Thymus (tissue), 11 donors: Measurements from ENCODE around the gene CHAC1. TPM values are rescaled to one million over a fixed set of nuclear protein-coding genes. Genes with fewer than 3 reads are reported as not detected.
A peak's percentile ranks its signal among the peaks of the same experiment; 100 is the strongest.

Experiments used
- DNase-seq, 9 donors: peaks; one replicate each; pipeline ENCODE4 v3.0.0-alpha.2; 2013; ENCODE audit warnings: low spot score in 9 of 9, low read depth in 6 of 9, missing footprints in 1 of 9
- H3K27ac ChIP-seq, 2 donors: one replicate each; pipeline ENCODE4 v1.5.1; 2013; ENCODE audit warnings: control low read depth in 1 of 2, low read depth in 1 of 2, low read length in 1 of 2, mild to moderate bottlenecking in 1 of 2, moderate library complexity in 1 of 2
- H3K27me3 ChIP-seq, 2 donors: one replicate each; pipeline ENCODE4 v1.5.1; 2013; ENCODE audit warnings: low read length in 1 of 2; ENCODE audit not compliant: control insufficient read depth in 2 of 2, insufficient read depth in 1 of 2
- H3K36me3 ChIP-seq, 2 donors: one replicate each; pipeline ENCODE4 v1.5.1; 2013; ENCODE audit warnings: low read length in 1 of 2, mild to moderate bottlenecking in 1 of 2, moderate library complexity in 1 of 2; ENCODE audit not compliant: control insufficient read depth in 2 of 2, insufficient read depth in 2 of 2
- H3K4me1 ChIP-seq, 2 donors: one replicate each; pipeline ENCODE4 v1.5.1; 2013; ENCODE audit warnings: low read length in 2 of 2; ENCODE audit not compliant: control insufficient read depth in 2 of 2, insufficient read depth in 2 of 2
- H3K4me3 ChIP-seq, 2 donors: one replicate each; pipeline ENCODE4 v1.5.1; 2013; ENCODE audit warnings: low read length in 2 of 2, control low read depth in 1 of 2, mild to moderate bottlenecking in 1 of 2
- H3K9me3 ChIP-seq, 2 donors: one replicate each; pipeline ENCODE4 v1.5.1; 2013; ENCODE audit warnings: low read length in 1 of 2, mild to moderate bottlenecking in 1 of 2; ENCODE audit not compliant: control insufficient read depth in 2 of 2, insufficient read depth in 1 of 2
- WGBS: extraction: QIAGEN DNeasy Blood & Tissue Kit; methylation state at CpG from one replicate; pipeline ENCODE4 v1.1.7; 2013; 5-methylcytosine and 5-hydroxymethylcytosine counted together
- polyA plus RNA-seq: library from polyadenylated mRNA; stranded (reverse); fragments of 200-250 nt; gene quantifications from one replicate; pipeline ENCODE4 v1.2.3, GENCODE V29; 2013
- total RNA-seq: library from RNA; stranded (reverse); fragments of 120-200 nt; gene quantifications from one replicate; pipeline ENCODE4 v1.2.4, GENCODE V29; 2013
- donor health status: healthy.

The CHAC1 gene
- total and polyA plus RNA-seq, 2 donors = 0.47 to 1.9 TPM

GRCh38 chr15:40928821-40929659 lies 24.2 kb upstream of the CHAC1 start, which contains the start of gene DLL4:
DLL4 (plus strand) TSS chr15:40929340; CDS start chr15:40929669, 329 bp downstream.
- Histone ChIP-seq H3K9me3 (peaks cover 0 to 14% of the 10 kb centered on the region in 2 donors), H3K36me3 (no peaks in the 10 kb centered on the region), H3K4me1 (peaks cover 51 to 87% of the 10 kb centered on the region in 2 donors), H3K27me3 (peaks cover 69 to 82% of the 10 kb centered on the region in 2 donors), H3K27ac (peak within 1 kb of the TSS in 1 of 2 donors; percentile 57), H3K4me3 (peak within 1 kb of the TSS; percentile 27 to 47)
- WGBS = under 1% methylated on average over 71 of the region's 71 CpGs
- DNase-seq = peak in 2 of 9 donors; percentile 43 to 58

- Histone ChIP-seq H3K4me3 (peak overlapping the region; percentile 11 to 47), H3K36me3 (no peaks in the 10 kb centered on the region), H3K4me1 (peaks cover 51 to 87% of the 10 kb centered on the region in 2 donors), H3K9me3 (peaks cover 0 to 14% of the 10 kb centered on the region in 2 donors), H3K27ac (no peak overlapping the region), H3K27me3 (peaks cover 62 to 74% of the 10 kb centered on the region in 2 donors)
- 3% methylated on average over 56 of the region's 56 CpGs for WGBS
- no peak for DNase-seq
These were observed 23.4 kb upstream of the CHAC1 start for GRCh38 chr15:40929660-40930429.

- Histone ChIP-seq H3K9me3 (peaks cover 0 to 14% of the 10 kb centered on the region in 2 donors), H3K4me1 (peaks cover 51 to 81% of the 10 kb centered on the region in 2 donors), H3K36me3 (no peaks in the 10 kb centered on the region), H3K27ac (no peak overlapping the region), H3K27me3 (peaks cover 55 to 66% of the 10 kb centered on the region in 2 donors), H3K4me3 (peak overlapping the region; percentile 11 to 27)
- 3% methylated on average over 46 of the region's 46 CpGs for WGBS
- DNase-seq = peak in 2 of 9 donors; percentile 63 to 64
These were observed 22.6 kb upstream of the CHAC1 start for GRCh38 chr15:40930430-40931299.

GRCh38 chr15:40931300-40932142 lies 21.8 kb upstream of the CHAC1 start:
- DNase-seq = no peak
- H3K4me1 ChIP-seq = peaks cover 47 to 73% of the 10 kb centered on the region in 2 donors
- WGBS = 95% methylated on average over 16 of the region's 16 CpGs
- peaks cover 0 to 13% of the 10 kb centered on the region in 2 donors for H3K9me3 ChIP-seq
- no peaks in the 10 kb centered on the region for H3K36me3 ChIP-seq
- no peak overlapping the region for H3K27ac ChIP-seq
- peaks cover 47 to 57% of the 10 kb centered on the region in 2 donors for H3K27me3 ChIP-seq
- H3K4me3 ChIP-seq = peak overlapping the region in 1 of 2 donors; percentile 11

- 27% methylated on average over 8 of the region's 8 CpGs for WGBS
- H3K4me1 ChIP-seq = peaks cover 45 to 68% of the 10 kb centered on the region in 2 donors
- no peaks in the 10 kb centered on the region for H3K36me3 ChIP-seq
- H3K9me3 ChIP-seq = peaks cover 0 to 9% of the 10 kb centered on the region in 2 donors
- no peak overlapping the region for H3K27ac ChIP-seq
- peak in 2 of 9 donors; percentile 63 to 78 for DNase-seq
- peak overlapping the region in 1 of 2 donors; percentile 3 for H3K4me3 ChIP-seq
- H3K27me3 ChIP-seq = peaks cover 42 to 51% of the 10 kb centered on the region in 2 donors
These were observed 21.1 kb upstream of the CHAC1 start for GRCh38 chr15:40932156-40932555.

GRCh38 chr15:40932649-40933516 lies 20.4 kb upstream of the CHAC1 start:
- H3K4me1 ChIP-seq = peaks cover 39 to 61% of the 10 kb centered on the region in 2 donors
- peaks cover 37 to 44% of the 10 kb centered on the region in 2 donors for H3K27me3 ChIP-seq
- H3K36me3 ChIP-seq = no peaks in the 10 kb centered on the region
- H3K27ac ChIP-seq = no peak overlapping the region
- H3K4me3 ChIP-seq = peak overlapping the region in 1 of 2 donors; percentile 3
- H3K9me3 ChIP-seq = peaks cover 0 to 8% of the 10 kb centered on the region in 2 donors
- 54% methylated on average over 11 of the region's 11 CpGs for WGBS
- DNase-seq = no peak

- no peak overlapping the region for H3K4me3 ChIP-seq
- WGBS = 66% methylated on average over 3 of the region's 3 CpGs
- no peak for DNase-seq
- peaks cover 35 to 59% of the 10 kb centered on the region in 2 donors for H3K4me1 ChIP-seq
- H3K36me3 ChIP-seq = no peaks in the 10 kb centered on the region
- peaks cover 32 to 38% of the 10 kb centered on the region in 2 donors for H3K27me3 ChIP-seq
- peaks cover 0 to 4% of the 10 kb centered on the region in 2 donors for H3K9me3 ChIP-seq
- H3K27ac ChIP-seq = no peak overlapping the region
These were observed 19.8 kb upstream of the CHAC1 start for GRCh38 chr15:40933517-40933902.
